Measurements from ENCODE around the gene MYO1C.
"Not testable (repeated sequence)": the region's sequence is repeated elsewhere in the genome, so short reads cannot be mapped to it uniquely, and the experiment has no call there.

MYO1C gene

GRCh38 chr17:1508709-1509108 is 16.2 kb upstream of the MYO1C start:
- DNase-seq, result not testable (repeated sequence)

GRCh38 chr17:1506649-1507267 is 14.3 kb upstream of the MYO1C start:
- no peak for DNase-seq

- DNase-seq, result no peak
Measured at GRCh38 chr17:1505586-1505985, 13.1 kb upstream of the MYO1C start.

GRCh38 chr17:1504866-1505265 is 12.4 kb upstream of the MYO1C start:
- no peak for DNase-seq

- DNase-seq, result no peak
Measured at GRCh38 chr17:1503699-1504098, 11.2 kb upstream of the MYO1C start.

- no peak for DNase-seq
Measured at GRCh38 chr17:1498869-1499268, 6.4 kb upstream of the MYO1C start.

- DNase-seq, result no peak
Measured at GRCh38 chr17:1498233-1498632, 5.7 kb upstream of the MYO1C start.

- no peak for DNase-seq
Measured at GRCh38 chr17:1497831-1498230, 5.3 kb upstream of the MYO1C start.

GRCh38 chr17:1496869-1497268 is 4.4 kb upstream of the MYO1C start:
- DNase-seq, result no peak

GRCh38 chr17:1495265-1495989 is 2.9 kb upstream of the MYO1C start:
- DNase-seq, result no peak

- no peak for DNase-seq
Measured at GRCh38 chr17:1494736-1495253, 2.3 kb upstream of the MYO1C start.

- no peak for DNase-seq
Measured at GRCh38 chr17:1494203-1494602, 1.7 kb upstream of the MYO1C start.

GRCh38 chr17:1493291-1493980 is 950 bp upstream of the MYO1C start:
- no peak for DNase-seq

- no peak for DNase-seq
Measured at GRCh38 chr17:1491443-1492248, 840 bp downstream of the MYO1C start.

- no peak for DNase-seq
Measured at GRCh38 chr17:1490643-1491442, 1.6 kb downstream of the MYO1C start.

GRCh38 chr17:1488826-1489270 is 3.6 kb downstream of the MYO1C start:
- no peak for DNase-seq

GRCh38 chr17:1487939-1488825 is 4.3 kb downstream of the MYO1C start:
- DNase-seq, result no peak

GRCh38 chr17:1486802-1487695 is 5.4 kb downstream of the MYO1C start:
- DNase-seq, result peak; percentile 29

GRCh38 chr17:1485423-1486376 is 6.8 kb downstream of the MYO1C start:
- no peak for DNase-seq

Data from DMS153 (cell line).